ENCODE data around the gene MEOX2. TPM values are rescaled to one million over a fixed set of nuclear protein-coding genes. Genes with fewer than 3 reads are reported as not detected.
A peak's percentile ranks its signal among the peaks of the same experiment; 100 is the strongest.

MEOX2 gene
- total RNA-seq, 6 experiments from 2014 or later, result 0.14 to 0.54 (median 0.33) TPM; not detected in 1

DNA sequence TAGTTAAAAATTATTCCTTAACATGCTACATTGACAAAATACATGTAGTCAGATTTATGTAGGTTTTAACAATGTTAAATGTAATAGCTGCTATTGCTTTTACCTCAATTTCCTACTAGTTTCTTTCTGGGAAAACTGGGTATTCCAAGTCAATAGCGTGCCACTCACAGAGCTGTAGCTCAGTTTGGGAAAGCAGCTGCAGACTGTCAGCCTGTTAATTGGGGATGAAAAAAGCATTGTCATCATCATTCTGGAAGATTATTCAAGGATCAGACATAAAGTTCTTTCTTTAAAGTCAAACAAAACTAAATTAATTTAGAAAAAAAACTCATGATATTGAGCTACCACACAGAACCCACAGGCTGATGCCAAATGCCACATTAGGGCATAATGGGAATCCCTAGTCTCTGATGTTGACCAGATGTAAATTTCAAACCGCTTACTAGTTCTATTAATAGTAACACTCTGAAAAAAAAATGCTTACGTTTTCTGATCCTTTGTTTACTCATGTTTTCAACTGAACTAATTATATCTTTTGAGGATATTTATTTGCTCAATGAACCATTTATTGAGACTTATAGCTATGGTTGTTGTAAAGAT lies 105.0 kb downstream of the MEOX2 start:
- Histone ChIP-seq H3K9me3 (no peaks in the 10 kb centered on the region), H3K27me3 (no peaks in the 10 kb centered on the region), H3K4me1 (peaks cover 0 to 35% (median 16%) of the 10 kb centered on the region in 4 donors), H3K36me3 (no peaks in the 10 kb centered on the region), H3K27ac (peak overlapping the region; percentile 7 to 57 (median 22)), H3K4me3 (no peak overlapping the region)
- 13% methylated on average over 3 of the region's 3 CpGs for WGBS (ENCODE audit: insufficient coverage, low coverage, low lambda C conversion rate, missing lambda C conversion rate)
- ATAC-seq (peak; percentile 3 to 56 (median 34)), DNase-seq (no peak)
- intact Hi-C loops (cut with DNase I), result no loop called here
- TF ChIP-seq CTCF (IDR thresholded peaks at IDR 0.05) (no peak), POLR2A (IDR thresholded peaks at IDR 0.05) (no peak)

GRCh38 chr7:15580604-15581351 lies 105.7 kb downstream of the MEOX2 start:
- ATAC-seq, result peak; percentile 93 to 98 (median 95)
- peak; percentile 38 to 81 (median 56) for DNase-seq
- 33% methylated on average over 3 of the region's 3 CpGs for WGBS (ENCODE audit: insufficient coverage, low coverage, low lambda C conversion rate, missing lambda C conversion rate)
- Histone ChIP-seq H3K27ac (peak overlapping the region; percentile 0 to 57 (median 54)), H3K27me3 (no peaks in the 10 kb centered on the region), H3K9me3 (no peaks in the 10 kb centered on the region), H3K36me3 (no peaks in the 10 kb centered on the region), H3K4me3 (no peak overlapping the region), H3K4me1 (peaks cover 0 to 35% (median 16%) of the 10 kb centered on the region in 4 donors)
- TF ChIP-seq POLR2A (IDR thresholded peaks at IDR 0.05), result no peak
- TF ChIP-seq CTCF (IDR thresholded peaks at IDR 0.05), result no peak
- intact Hi-C loops (cut with DNase I), result no loop called here

DNA sequence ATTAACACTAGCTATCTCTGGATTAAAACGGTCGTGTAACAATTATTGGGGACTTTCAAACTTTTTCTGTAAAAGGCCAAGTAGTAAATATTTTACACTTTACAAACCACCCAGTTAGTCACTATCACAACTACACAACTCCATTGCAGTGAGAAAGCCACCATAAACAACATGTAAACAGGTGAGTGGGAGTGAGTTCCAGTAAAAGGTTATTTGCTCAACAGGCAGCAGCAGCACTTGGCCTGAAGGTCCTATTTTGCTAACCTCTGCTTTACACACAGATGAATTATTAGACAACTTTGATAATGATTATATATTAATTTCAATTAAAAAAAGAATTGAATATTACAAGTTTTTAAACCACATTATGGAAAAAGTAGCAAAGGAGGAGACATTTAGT lies 108.9 kb downstream of the MEOX2 start:
- H3K4me3 ChIP-seq, result no peak overlapping the region
- no peaks in the 10 kb centered on the region for H3K27me3 ChIP-seq
- H3K36me3 ChIP-seq, result no peaks in the 10 kb centered on the region
- no peaks in the 10 kb centered on the region for H3K9me3 ChIP-seq
- ATAC-seq (peak in 3 of 4 donors; percentile 45 to 68 (median 60)), DNase-seq (no peak)
- peak overlapping the region in 1 of 3 donors; percentile 1 for H3K27ac ChIP-seq
- H3K4me1 ChIP-seq, result peaks cover 0 to 35% (median 16%) of the 10 kb centered on the region in 4 donors
- 100% methylated on average over 2 of the region's 2 CpGs for WGBS (ENCODE audit: insufficient coverage, low coverage, low lambda C conversion rate, missing lambda C conversion rate)
- TF ChIP-seq CTCF (IDR thresholded peaks at IDR 0.05), result no peak
- TF ChIP-seq POLR2A (IDR thresholded peaks at IDR 0.05), result no peak
- intact Hi-C loops (cut with DNase I), result no loop called here

DNA sequence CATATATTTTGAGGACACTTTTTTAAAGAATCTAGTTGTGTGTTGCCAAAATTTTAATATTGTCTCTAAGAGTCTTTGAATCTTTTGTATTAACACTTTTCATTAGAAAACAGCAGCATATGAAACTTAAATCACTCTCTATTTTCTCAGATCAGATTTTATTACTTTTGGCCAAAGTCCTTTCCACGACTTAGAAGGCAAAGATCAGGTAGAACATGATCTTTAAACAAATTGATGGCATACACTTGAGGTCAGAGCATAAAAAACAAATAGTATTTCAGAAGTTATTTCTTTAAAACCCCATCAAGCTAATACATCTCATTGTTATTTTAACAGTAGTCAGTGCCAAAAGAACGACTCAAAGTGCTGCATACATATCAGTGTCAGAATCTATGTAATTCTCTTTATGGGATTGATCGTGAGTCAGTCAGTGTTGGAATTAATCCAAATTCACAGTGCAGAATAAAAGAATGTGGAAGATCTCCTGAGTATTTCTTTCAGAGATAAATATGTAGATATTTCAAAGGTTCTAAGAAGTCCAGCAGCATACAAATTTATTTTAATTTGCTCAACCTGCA lies 115.1 kb downstream of the MEOX2 start:
- ATAC-seq, result peak in 3 of 4 donors; percentile 54 to 65 (median 54)
- Histone ChIP-seq H3K27ac (peak overlapping the region in 1 of 3 donors; percentile 39), H3K4me3 (no peak overlapping the region), H3K27me3 (no peaks in the 10 kb centered on the region), H3K4me1 (peaks cover 0 to 27% (median 0%) of the 10 kb centered on the region in 4 donors), H3K9me3 (no peaks in the 10 kb centered on the region), H3K36me3 (no peaks in the 10 kb centered on the region)
- intact Hi-C loops (cut with DNase I), result no loop called here
- no peak for TF ChIP-seq CTCF (IDR thresholded peaks at IDR 0.05)
- TF ChIP-seq POLR2A (IDR thresholded peaks at IDR 0.05), result no peak
- DNase-seq, result no peak
- WGBS (ENCODE audit: insufficient coverage, low coverage, low lambda C conversion rate, missing lambda C conversion rate), result 37% methylated on average over 3 of the region's 3 CpGs

All from right lobe of liver (tissue), 6 donors.